T-helper 1 cell (primary cell): ENCODE results near the gene ABCA9.
"Not testable (repeated sequence)": the region's sequence is repeated elsewhere in the genome, so short reads cannot be mapped to it uniquely, and the experiment has no call there.

ENCODE experiments used
- DNase-seq, 5 donors: peaks; one replicate each; pipeline ENCODE4 v3.0.0-alpha.2; 2012 to 2020

Gene ABCA9

DNA sequence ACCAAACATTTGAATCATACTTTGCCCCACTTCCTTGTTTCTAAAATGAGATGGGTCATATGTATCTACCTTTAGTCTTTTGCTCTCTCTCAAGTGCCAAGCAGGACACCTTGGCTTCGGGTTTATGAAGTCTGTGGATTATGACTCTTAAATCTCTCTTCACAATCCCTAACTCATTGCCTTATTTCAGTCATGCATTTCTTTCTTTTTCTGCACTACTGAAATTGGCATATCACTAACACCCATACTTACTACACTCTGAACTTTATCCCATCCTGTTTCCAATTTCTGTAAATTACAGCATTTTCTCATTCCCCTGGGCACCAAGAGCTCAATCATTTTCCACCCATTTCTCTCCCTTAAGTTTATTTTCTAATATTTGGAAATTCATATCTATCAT lies 42.0 kb downstream of the ABCA9 start:
- no peak for DNase-seq

- DNase-seq = no peak
These were observed 42.6 kb downstream of the ABCA9 start for GRCh38 chr17:69018022-69018615.

DNA sequence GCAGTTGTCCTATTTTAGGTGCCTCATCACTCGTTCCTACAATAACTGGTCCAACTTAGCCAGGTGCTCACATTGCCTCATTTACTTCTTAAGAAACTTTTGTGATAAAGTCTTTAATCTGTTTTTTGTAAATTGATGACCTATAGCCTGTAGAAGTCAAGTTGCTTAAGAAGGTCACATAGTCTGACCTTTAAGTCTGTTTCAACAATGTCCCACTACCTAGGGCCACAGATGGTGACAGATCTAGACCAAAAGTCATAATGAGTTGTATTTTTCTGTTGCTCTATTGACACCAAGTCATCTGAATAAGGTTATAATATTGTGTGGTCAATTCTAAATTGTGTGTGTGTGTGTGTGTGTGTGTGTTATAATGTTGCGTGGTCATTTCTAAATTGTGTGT lies 45.1 kb downstream of the ABCA9 start:
- DNase-seq = no peak

DNA sequence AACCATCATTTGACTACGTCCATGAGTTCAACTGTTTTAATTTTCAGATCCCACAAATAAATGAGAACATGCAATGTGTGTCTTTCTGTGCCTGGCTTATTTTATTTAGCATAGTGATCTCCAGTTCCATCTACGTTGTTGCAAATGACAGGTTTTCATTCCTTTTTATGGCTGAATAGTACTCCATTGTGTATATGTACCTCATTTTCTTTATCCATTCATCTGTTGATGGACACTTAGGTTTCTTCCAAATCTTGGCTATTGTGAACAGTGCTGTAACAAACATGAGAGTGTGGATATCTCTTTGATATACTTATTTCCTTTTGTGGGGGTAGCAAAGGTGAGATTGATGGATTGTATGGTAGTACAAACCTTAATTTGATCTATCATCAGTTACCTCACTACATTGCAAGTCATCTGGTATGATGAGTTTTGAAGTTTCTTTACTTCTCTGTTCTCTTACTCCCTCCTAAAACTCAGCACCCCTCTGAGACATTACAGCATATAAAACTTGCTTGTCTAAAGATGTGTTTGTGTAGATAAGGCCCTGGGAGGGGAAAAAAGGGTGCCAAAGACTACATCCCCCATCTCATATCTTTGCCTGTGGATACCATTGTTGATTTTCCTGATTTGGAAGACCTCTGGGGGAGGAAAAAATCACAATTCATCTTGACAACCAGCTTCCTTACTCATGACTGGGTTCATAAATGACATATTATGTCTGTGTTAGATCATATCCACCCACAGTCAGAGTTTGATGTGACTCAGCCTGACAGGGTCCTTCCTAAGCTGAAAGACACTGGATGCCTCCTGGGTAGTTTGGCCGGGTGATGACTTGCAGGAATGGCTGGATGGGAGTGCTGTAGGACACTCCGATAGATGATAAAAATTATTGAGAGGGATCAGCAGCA lies 47.6 kb downstream of the ABCA9 start:
- no peak for DNase-seq

DNA sequence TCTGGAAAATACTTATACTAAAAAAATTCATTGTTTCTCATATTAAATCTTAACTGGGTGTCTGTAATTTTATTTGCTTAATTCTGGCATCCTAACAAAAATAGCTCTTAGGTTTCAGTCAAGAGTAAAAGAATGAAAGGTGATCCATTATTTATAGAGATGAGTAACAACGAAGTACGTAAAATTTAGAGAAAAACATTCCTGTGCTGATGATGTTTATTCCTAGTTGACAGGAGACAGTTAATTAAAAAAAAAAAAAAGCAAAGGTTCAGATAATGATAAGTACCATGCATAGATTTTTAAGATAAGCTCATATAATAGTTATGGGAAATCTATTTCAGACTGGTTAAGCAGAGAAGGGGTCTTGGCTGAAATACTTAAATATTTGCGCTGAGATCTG lies 50.8 kb downstream of the ABCA9 start:
- no peak for DNase-seq

DNA sequence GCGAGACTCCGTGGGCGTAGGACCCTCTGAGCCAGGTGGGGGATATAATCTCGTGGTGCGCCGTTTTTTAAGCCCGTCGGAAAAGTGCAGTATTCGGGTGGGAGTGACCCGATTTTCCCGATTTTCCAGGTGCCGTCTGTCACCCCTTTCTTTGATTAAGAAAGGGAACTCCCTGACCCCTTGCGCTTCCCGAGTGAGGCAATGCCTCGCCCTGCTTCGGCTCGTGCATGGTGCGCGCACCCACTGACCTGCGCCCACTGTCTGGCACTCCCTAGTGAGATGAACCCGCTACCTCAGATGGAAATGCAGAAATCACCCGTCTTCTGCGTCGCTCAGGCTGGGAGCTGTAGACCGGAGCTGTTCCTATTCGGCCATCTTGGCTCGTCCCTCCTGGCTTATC lies 56.0 kb downstream of the ABCA9 start:
- DNase-seq = not testable (repeated sequence)

- not testable (repeated sequence) for DNase-seq
These were observed 61.0 kb downstream of the ABCA9 start for GRCh38 chr17:68999743-69000142.

DNA sequence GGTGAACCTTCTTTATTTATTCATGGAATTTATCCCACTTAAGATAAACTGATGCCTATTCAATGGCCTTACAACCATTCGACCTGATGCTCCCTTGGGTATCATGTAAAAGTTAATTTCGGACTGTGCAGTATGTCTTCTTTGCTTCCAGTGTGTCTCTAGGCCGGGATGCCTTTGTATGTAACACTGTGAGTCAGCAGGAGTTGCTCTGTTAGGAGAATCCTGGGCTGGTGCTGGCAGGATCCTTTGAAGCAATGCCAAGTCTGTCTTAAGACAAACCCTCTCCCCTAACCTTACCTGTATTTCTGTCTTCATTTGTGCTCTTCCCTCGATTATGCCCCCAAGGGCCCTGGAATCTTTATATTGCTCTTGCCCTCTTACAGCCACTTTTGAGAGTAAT lies 67.6 kb downstream of the ABCA9 start:
- DNase-seq = no peak

- DNase-seq = no peak
These were observed 72.8 kb downstream of the ABCA9 start for GRCh38 chr17:68987966-68988365.

DNA sequence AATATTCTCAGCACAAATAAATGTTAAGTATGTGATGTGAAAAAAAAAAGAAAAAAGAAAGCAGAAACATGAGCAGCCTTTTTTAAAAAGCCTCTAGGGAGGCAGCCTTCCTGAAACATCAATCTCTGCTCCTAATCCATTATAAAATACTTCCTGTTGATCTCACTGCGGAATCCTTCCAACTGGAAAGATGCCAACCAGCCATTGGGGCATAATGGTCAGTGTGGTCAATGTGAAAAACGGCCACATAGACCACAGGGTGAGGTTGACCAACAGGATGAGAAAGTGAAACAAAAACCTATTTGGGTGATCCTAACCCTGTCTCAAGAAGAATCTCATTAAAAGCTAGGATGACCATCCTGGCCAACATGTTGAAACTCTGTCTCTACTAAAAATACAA lies 79.4 kb downstream of the ABCA9 start:
- DNase-seq = no peak

DNA sequence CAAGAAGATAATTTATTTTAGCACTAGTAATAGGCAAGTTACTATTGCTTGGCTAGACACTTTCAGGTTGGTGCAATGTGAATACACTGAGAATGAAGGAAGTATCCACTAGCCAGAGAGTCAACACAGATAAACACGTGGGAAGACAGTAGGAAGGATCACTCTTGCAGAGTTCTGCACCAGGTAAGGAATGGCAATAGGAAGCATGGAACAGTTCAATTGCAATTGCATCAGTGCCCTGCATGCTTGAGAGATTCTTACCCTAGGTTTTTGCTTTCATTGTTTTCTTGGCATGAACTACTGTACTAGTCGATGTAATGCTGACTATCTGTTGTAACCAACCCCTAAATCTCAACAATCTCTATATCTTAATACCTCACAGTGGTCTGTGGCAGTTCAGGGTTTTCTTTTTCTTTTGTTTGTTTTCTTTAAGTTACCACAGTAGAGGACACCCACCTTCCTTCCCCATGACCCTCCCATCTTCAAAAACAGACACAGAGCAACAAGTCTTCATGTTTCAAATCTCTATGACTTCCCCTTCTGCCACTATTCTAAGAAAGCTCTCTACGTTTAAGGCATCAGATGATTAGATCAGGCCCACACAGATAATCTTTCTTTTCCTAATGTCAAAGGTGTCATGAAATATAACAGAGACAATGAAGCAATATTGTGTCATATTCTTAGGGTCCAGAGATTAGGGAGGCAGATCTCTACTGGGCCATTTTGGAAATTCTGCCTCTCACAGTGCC lies 87.5 kb downstream of the ABCA9 start:
- DNase-seq = no peak

GRCh38 chr17:68972119-68972704 lies 88.5 kb downstream of the ABCA9 start:
- DNase-seq = no peak

- DNase-seq = no peak
These were observed 91.6 kb downstream of the ABCA9 start for GRCh38 chr17:68969101-68969500.

DNA sequence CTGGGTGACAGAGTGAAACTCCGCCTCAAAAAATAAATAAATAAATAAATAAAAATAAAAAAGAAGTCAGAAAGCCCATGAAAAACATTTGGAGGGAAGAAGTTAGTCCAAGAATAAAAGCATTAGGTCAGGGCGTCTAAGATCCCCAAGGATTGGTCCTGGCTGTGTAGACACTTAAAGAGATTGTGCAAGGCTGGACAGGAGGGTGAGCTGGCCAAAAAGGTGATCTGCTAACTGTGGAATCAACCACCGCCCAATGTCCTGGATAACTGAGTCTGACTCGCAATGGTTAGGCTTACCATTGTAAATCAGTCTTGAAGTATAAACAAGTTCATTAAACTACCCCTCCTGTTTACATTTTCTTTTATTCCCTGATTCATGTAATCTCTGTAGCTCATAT lies 96.8 kb downstream of the ABCA9 start:
- DNase-seq = no peak

DNA sequence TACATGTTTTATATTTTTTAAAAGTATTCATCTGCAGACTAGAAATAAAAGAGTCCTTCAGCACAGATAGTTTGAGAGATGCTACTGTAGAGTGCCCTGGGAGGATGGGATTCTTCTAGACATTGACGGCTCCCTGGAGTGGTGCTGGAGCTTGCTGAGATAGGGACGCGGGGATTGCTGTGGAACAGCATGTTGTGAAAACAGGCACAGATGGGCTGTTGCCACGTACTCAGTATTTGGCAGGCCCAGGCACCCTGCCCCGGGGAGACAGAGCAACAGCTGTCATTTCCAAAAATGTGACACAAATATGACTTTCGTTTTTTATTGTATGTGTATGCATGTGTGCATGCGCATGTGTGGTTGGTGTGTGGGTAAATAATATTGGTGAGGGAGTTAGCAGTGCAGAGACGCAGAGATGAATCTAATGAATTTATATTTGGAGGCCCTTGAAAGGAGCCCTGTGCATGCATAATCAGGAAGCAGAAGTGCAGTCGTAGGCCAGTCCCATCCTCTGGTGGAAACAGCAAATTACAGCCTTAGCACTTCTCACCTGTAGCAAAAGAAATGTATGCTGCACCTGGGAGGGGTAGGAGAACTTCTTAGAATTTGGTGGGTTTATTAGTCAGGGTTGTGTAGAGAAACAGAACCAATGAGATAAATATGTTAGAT lies 99.4 kb downstream of the ABCA9 start:
- no peak for DNase-seq

- not testable (repeated sequence) for DNase-seq
These were observed 101.6 kb downstream of the ABCA9 start for GRCh38 chr17:68959117-68959516.

DNA sequence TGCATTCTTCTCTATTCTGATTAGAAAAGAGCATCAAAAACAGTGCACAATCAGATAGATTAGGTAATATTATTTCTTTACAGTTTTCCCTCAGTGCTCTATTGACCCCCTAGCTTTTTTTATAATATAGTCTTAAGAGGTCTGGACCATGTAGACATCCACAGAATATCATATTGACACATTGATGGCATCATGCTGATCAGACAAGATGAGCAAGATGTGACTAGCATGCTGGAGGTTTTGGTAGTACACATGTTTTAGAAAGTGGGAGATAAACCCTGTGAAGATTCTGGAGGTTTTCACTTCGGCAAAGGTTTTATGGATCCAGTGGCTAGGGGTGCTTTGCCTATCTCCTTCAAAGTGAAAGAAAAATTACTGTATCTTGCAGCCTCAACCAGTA lies 102.8 kb downstream of the ABCA9 start:
- DNase-seq = no peak

GRCh38 chr17:68955181-68955841 lies 105.4 kb downstream of the ABCA9 start, which contains the start of gene ABCA8:
ABCA8 (minus strand) TSS chr17:68955392; CDS start chr17:68942034, 13,358 bp downstream.
- no peak for DNase-seq

DNA sequence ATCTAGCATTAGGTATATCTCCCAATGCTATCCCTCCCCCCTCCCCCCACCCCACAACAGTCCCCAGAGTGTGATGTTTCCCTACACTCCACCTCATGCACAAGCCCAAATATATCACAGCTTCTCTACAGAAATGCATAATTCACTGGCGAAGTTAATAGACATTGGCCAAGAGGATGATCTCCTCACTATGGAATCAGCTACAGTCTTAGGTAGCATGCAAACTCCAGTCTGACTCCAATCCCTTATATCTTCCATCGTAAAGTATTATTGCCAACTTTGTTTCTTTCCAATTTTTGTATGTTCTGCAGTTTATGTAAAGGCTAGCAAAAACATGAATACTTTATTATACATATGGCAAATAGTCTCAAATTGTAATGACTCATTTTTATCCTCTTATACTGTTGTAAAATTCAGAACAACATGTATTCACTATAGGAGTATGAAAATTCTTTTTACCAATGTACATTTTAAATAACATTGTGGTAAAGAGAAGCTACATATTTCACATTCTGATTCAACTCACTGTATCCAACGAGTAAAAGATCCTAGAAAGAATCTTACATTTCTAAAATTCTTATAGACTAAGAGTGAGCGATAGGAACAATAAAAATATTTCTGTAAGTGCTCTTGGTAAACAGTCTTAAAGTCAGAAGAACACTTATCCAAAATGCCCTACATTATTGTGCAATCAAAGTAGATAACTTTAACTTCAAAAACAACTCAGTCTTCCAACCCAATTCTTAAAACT lies 106.4 kb downstream of the ABCA9 start:
- DNase-seq = no peak

DNA sequence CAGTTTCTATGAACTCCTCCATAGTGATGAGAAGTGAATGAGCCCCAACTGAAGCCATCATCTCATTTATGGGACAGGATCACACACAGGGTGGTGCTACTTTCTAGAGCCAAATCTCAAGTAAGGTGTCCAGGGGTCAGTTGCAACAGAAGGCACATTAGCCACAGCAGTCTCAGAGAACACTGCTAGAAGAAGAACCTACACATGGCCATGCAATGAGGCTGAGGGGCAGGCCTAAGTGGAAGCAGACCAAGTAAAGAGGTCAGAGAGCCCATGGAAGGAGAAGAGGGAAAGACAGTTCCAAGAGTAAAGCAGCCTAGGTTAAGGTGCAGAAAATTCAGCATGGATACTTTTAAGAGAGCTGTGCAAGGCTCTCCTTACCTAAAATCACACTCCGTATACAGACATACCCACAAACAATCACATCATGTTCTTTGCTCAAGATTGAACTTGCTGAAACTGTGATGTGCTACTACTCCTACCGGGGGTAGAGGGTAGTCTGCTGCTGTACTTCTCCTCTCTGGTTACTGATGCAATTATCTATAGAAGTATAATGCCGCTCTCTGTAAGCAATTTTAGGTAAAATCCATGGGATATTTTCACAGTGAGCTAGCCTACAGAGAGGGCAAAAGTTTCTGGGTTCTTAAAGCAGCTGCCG lies 107.3 kb downstream of the ABCA9 start:
- no peak for DNase-seq

GRCh38 chr17:68950725-68951124 lies 110.0 kb downstream of the ABCA9 start:
- DNase-seq = no peak
